Left lobe of liver (tissue), 2 donors: Measurements from ENCODE around the gene SCP2. TPM values are rescaled to one million over a fixed set of nuclear protein-coding genes. Genes with fewer than 3 reads are reported as not detected.

Experiments used
- ATAC-seq: fragments of 200-7000 bp; cut with Tn5 transposase; one replicate; pipeline ENCODE4 v1.9.1; 2020; ENCODE audit warnings: mild to moderate bottlenecking, moderate library complexity
- DNase-seq: peaks from one replicate; pipeline ENCODE4 v3.0.0-alpha.2; 2020; ENCODE audit warnings: low spot score
- total RNA-seq: library from RNA; stranded (reverse); gene quantifications from one replicate; pipeline ENCODE4 v1.2.1, GENCODE V29; 2021
- donor health status: DM: no; HTN: no; CAD: no; lungs with moderate emphysema.
- donor health status: DM: no; HTN: yes; CAD: no.

Gene SCP2
- total RNA-seq, 1 donor from 2014 or later, result 796 TPM

DNA sequence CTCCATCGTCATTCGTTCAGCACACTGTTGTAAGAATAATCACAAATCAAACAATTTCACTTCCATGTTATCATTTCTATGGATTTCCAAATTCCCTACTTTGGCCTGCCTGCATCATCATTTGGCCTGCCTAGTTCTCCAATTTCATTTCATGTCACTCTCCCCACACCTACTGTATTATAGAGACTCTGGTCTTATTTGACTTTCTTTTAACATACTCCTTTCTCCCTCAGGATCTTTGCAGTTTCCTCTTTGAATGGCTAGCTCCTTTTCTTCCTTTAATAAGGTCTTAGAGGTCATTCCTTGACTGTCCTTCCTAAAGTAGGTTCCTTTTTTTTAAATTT, 98.7 kb downstream of the SCP2 start:
- no peak for DNase-seq

DNA sequence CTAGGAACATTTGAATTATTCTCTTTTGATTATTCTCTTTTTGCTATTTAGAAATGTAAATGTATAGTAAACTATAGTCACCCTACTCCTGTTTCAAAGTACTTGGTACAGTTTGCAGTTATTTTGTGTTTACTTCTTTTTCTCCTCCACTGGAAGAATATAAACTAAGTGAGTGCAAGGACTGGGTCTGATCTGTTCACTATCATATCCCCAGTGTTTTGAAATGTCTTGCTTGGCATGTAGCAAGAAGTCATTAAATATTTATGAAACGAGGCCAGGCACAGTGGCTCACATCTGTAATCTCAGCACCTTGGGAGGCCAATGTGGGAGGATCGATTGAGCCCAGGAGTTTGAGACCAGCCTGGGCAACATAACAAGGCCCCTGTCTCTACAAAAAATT, 99.2 kb downstream of the SCP2 start:
- ATAC-seq (no peak), DNase-seq (no peak)

More for the DNA sequence above, 98.7 kb downstream of the SCP2 start:
- no peak for ATAC-seq

DNA sequence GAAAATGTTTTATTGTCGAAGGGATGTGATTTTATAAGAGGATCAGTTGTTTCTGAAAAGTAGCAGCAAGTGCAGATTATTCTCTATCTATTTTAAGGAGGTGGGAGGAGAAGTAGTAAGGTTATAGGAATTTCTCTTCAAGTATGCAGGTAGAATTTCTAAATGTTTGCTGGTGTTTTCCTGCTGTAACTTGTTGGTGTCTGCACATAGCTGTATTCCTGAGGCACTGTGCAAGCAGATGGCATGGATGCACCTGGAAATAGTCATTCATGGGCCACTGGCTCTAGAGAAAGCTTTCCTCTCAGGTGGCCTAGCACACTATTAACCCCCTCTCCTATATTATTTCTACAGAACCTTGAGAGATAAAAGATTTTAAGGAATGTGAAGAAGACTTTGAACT, 104.7 kb downstream of the SCP2 start:
- DNase-seq (no peak), ATAC-seq (no peak)

DNA sequence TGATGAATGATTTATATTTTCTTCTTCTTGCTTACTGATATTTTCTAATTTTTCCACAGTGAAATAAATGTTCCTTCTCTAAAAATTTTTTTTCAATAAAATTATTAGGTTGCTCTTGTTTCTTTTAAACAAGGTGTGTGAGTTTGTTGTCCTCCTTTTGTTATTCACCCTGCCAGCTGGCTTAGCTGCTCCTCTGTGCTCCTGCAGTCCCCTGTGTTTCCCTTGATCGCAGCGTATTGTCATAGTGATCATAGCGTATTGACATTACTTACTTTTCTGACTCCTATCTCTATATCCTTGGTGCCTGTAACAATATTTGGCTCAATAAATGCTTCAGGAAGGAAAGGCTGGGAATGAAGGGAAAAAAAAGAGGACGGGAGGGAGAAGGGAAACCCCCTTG, 110.1 kb downstream of the SCP2 start:
- DNase-seq (no peak), ATAC-seq (no peak)

DNA sequence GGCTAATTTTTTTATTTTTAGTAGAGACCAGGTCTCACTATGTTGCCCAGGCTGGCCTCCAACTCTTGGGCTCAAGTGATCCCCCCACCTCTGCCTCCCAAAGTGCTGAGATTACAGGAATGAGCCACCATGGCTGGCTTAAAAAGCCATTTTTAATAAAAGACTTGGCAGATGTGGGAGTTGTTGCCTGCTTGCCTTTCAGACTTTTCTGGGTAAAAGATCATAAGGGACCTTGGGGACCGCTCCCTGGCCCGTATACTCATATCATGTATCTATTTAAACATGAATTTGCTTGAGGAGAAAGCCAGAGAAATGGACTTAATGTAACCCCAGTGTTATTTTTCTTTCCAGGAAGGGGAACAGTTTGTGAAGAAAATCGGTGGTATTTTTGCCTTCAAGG, 111.5 kb downstream of the SCP2 start:
- DNase-seq (no peak), ATAC-seq (no peak)

DNA sequence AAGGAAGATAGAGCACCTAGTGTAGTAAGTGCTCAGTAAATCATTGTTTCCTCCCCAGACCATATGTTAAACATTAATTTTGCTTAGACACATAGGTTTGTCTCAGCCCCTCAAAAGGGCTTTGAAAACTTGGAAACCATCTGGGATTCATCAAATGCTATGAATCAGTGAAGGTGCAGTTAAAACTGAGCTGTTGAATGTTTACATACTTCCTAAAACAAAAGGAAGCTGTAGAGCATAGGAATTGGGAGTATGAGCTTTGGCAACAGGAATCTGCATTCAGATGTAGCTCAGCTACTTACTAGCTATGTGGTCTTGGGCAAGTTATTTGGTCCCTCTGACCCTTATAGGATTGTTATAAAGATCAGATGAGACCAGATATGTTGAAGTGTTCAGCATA, 116.2 kb downstream of the SCP2 start:
- no peak for DNase-seq
- no peak for ATAC-seq

DNA sequence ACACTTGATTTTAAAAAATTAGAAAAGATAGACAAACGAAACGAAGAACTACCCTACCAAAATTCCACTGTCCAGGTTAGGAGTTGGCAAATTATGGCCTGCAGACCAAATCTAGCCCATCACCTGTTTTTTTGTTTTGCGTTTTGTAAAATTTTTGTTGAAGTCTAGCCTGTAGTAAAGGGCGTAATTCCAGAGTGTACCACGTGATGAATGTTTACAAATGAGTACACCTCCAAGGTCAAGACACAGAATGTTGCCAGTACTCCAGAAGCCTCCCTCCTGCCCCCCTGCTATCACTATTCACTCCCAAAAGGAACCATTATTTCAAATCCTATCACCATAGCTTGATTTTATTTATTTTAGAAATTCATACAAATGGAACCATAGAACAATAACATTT, 117.8 kb downstream of the SCP2 start:
- DNase-seq, result no peak
- no peak for ATAC-seq

DNA sequence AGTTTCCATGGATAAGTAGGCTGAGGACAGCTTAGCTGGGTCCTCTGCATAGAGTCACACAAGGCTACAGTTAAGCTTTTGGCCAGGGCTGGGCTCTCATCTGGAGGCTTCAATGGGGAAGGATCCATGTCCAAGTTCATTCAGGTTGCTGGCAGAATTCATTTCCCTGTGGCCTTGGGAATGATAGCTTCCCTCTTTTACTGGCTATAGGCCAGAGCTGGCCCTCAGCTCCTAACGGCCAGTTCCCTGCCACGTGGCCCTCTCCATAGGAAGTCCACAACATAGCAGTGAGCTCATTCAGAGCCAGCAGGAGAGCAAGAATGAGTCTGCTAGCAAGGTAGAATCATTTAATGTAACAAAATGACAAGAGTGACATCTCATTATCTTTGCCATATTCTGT, 119.9 kb downstream of the SCP2 start:
- ATAC-seq, result peak; percentile 81
- peak; percentile 58 for DNase-seq

DNA sequence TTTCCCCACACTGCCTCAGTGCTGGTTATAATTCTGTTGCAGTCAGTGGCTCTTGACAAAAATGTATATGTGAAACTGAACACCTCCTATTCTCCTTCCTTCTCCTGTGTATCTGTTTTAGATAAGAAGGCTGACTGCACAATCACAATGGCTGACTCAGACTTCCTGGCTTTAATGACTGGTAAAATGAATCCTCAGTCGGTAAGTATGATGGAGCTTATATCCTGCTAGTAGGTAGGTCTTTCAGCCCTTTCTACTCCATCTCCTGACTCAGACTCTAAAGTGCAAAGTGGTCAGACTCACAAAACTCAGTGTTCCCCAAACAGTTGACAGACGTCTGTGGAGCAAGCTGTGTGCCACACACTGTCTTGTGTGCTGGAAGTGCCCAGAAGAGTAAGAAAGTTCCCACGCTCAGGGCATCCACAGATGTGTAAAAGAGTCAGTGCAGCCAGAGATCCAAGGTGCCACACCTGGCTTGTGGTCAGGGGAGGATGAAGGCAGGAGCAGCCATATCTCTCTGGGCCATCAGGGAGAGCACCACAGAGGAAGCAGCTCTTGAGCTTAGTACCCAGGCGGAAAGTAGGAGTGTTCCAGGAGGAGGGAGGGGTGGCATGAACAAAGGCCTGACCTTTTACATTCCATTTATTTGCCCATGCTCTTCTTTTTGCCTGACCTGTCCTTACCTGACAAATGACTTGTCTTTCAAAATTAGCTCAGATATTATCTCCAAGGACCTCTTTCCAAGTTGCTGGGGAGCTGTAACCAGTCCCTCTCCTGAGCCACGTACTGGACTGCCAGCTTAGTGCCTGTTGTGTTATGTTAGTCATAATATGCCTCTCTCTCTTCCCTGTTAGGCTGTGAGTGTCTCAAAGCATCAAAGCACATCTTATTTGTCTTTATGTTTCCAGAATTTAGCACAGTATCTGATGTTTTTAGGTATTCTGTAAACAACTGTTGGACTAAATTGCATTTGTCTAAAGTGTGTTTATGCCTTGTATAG, 121.0 kb downstream of the SCP2 start:
- peak; percentile 16 for ATAC-seq

DNA sequence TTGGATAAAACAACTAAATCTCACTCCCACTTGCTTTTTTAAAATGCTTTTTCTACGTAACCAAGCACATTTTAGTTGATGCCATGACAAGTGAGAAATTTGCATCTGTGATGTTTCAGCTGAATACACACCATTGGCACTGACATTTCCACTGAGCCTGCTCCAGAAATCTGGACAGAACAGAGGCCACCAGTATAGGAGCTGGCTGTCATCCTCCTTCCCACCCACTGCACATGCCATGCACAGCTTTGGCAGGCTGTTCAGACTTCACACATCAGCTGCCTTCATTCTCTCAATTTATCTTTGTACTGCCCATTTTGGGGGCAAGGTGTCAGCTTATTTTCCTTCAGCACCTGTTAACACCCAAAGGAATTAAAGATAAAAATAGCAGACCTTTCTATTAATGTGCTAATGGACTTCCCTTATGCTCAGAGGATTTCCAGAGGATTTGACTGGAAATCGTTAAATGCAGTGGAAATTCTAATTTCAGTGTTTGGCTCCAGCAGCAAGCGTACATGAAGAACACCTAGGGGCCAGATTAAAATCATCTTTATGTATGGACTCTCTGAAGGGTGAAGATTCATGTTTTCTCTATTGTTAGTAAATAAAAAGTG, 122.0 kb downstream of the SCP2 start:
- DNase-seq (no peak), ATAC-seq (no peak)

More for the DNA sequence above, 121.0 kb downstream of the SCP2 start:
- no peak for DNase-seq

DNA sequence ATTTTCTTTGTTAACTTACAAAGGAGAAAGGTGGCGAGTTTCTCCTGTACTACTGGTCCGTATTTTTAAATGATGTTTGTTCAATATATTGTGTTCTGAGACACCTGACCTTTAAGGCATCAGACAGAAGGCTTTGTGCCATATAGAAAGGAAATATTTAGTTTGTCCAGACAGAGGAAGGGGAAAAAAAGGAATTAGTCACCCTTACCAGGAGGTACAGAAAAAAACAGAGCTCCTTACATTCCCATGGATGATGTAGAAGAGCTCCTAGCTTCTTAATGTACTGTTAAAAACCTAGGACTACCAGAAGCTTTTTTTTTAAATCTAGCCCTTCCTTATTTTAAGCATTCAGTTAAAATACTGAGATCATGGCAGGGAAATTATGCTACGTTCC, 122.5 kb downstream of the SCP2 start:
- DNase-seq (no peak), ATAC-seq (no peak)

DNA sequence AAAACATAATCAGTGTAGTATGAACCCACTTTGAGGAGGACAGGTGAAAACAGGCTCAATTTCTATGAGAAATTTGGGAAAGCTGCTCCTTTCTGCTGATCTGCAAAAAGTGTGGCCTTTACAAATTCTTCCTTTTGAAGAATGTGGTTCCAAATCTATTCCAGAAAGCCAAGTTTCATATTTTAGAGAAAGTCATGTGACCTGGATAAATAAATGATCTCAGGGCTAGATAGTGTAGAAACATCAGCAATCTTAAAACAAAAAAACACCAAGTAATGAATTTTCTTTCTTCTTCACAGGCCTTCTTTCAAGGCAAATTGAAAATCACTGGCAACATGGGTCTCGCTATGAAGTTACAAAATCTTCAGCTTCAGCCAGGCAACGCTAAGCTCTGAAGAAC, 123.2 kb downstream of the SCP2 start:
- ATAC-seq, result no peak
- DNase-seq, result no peak

DNA sequence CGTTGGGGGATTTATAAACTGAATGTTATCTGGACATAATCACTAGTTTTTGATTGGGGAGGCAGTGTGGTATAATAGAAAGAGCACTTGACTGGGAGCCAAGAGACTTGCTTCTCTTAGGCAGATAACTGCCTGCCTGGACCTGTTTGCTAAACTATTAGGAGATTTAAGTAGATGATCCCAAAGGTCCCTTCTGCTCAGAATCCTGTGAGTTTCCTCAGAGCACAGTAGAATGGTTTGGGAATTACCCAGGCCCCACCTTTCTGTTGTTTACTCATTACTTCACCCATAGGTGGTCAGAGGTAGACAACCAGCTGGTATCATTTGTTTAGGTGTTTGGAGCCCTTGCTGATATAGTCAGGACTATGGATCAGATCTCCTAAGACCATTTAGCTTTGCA, 124.6 kb downstream of the SCP2 start:
- ATAC-seq (no peak), DNase-seq (no peak)

DNA sequence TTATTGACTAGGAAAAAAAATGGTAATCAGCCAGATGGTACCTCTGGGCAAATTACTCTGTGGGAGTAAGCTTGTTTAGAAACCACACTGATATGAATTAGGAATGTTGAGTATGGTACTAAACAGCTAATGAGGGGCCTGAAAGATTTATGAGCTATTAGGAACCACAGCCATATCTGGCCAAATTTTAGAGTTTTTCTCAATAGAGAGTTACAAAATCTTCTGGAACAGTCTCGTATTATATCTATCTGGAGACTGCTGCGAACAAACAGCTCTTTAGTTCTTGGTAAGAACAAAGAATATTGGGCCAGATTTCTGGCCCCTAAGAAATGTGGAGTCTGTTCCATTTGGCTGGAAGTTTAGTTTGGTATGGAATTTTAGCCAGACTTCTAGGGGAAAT, 130.1 kb downstream of the SCP2 start:
- no peak for DNase-seq
- no peak for ATAC-seq

DNA sequence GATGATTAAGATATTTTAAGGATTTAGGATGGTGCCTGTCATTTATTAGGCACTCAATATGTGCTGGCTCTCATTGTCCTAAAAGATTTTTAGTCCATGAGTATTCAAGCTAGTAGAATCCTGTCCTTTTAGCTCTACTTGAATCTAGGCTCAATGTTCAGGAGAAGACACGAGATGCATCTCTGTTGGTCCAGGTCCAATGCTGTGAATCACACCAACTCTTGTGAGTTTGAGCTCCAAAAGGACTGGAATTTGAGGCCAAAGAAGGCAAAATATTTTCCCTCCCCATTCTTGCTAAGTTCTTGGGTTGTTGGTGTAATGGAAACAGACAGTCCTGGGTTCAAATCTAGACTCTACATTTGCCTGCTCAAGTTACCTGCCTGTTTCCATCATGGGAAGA, 133.5 kb downstream of the SCP2 start:
- ATAC-seq, result no peak
- DNase-seq, result no peak

DNA sequence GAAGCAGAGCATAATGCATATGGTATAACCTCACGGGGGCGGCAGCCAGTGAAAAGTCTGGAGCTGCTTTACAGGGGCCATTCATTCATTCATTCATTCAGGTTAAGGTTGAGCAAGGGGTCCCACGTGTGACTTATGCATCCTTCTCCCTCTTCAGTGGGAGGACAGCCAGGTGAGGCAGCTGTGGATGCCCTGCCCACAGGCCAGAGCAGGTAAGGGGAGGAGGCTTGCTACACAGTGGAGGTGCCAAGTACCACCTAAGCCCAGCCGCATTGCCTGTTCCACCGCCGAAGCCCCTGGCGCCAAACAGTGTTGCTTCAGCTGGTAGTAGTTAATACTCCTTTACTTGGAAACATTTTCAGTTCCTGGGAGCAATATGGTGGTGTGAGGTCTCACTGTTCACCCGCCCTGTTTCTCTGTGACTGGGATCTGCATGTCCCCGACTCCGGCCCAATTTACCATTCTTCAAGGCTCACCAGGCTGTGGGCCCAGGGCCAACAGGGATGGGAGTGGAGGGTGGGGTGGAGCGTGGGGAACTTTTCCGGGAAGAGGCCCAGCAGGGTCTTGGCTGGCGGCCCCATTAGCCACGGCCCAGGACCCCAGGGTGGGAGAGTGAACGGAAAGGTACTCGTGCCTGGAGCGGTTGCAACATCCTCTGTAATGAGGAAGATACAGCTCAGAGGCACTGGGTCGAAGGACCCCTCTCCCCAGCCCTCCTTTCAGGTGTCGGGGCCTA, 134.2 kb downstream of the SCP2 start:
- ATAC-seq (peak; percentile 7), DNase-seq (no peak)

DNA sequence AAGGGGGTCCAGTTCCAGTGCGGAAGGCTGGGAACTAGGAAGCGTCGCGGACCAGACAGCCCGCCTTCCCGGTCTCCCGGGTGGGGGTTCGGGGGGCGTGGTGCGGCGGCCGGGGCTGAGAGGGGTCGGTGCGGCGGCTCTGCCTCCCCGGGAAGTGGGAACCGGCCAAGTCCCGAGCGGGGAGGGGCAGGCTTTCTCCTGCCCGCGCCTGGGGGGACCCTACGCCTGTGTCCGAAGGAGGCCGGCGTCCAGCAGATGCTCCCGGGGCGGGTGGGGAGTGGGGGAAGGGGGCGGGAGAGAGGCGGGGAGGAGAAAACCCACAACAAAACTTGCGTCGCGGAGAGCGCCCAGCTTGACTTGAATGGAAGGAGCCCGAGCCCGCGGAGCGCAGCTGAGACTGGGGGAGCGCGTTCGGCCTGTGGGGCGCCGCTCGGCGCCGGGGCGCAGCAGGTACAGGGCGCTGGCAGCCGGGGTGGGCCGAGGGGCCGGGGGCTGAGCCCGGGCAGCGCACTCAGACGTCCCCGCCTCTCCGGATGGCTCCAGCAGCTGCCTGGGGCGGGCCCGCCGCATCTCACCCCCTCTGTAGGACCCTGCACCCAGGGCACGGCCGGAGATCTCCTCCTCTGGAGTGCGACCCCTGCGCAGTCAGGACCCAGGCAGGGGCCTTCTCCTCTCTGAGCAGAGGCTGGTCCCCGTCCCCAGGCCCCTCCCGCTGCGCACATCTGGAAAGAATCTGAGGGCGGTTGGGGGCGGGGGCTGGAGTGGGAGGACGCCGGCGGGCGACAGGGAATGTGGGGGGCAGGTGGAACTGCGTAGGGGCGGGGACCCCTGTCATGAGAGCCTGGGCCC, 135.0 kb downstream of the SCP2 start, which contains the start of gene PODN:
PODN (plus strand) TSS at position 355 of the 849 bp plus-strand sequence. CDS start 7,643 bp downstream, outside the sequence.
- ATAC-seq, result peak; percentile 23

DNA sequence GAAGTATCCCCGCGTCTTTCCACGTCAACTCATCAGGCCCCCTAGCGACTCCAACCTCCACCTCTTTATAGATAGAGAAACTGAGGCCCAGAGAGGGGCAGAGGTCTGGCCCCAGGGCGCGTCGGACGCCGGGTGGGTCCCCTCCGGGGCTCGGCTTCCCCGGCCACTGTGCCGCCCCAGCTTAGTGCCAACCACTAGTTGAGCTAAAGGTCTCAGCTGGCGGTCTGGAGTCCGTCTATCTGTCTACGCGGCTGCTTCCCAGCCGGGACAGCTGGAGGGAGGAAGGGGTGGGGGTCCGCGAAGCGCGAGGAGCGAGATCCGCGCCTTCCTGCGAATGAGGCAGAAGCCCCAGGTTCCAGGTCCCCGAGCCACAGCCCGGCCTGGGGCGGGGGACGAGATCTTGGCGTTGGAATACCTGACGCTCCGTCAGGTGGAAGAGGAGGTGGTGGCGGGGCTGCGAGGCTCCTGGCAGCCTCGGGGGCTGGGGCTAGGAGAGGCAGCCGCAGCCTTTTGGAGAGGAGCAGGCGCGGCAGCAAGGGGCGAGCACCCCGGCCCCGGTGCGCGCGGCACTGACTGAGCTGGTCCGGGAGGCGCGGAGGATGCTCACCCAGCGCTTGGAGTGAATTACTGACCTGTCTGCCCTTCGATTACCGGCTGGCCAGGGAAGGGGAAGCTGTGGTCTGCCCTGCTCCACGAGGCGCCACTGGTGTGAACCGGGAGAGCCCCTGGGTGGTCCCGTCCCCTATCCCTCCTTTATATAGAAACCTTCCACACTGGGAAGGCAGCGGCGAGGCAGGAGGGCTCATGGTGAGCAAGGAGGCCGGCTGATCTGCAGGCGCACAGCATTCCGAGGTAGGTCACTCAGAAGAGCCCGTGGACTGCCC, 135.9 kb downstream of the SCP2 start:
- ATAC-seq, result no peak

More for the DNA sequence above, 135.0 kb downstream of the SCP2 start, which contains the start of gene PODN:
- DNase-seq, result no peak

DNA sequence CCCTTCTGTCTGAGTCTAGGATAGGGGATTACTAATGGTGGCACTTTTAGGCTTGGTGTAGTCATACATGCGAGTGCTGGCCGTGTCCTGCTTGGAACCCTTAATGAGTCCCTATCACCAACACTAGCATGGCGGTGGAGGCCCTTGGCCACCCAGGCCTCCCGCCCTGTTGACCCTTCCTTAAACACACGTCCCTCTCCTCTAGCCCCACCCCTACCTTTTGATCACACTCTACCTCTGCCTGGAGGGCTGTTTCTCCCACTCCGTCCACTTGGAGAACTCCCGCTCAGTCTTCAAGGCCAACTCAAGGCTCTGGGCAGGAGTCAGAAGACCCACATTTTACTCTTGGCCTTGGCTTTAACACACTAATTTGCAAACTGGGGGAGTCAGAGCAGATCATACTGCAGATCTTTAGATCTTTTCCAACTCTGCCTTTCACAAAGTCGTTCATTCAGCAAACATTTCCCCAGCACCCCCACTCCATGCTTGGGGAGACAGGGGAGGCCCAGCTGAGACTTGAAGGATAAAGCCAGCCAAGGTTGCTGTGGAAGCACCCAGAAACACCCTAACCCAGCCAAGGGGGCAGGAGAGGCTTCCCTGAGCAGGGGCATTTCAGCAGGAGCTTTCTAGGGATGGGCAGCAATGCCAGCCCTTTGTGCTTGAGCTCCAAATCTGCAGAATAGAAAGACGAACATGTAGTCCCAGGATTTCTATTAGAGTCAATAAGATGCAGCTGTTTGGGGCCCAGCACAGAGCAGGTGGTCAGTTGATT, 136.9 kb downstream of the SCP2 start:
- ATAC-seq, result no peak
- no peak for DNase-seq

More for the DNA sequence above, 135.9 kb downstream of the SCP2 start:
- no peak for DNase-seq
